ENCODE measurements around the gene CCDC93.

GRCh38 chr2:117984208-117984607 lies 29.7 kb downstream of the CCDC93 start:
- TF ChIP-seq CTCF (tag by site-specific recombination; IDR thresholded peaks at IDR 0.05) (no peak), RBAK (tag by site-specific recombination; IDR thresholded peaks at IDR 0.05) (no peak)
